Activated CD8-positive, alpha-beta memory T cell treated with anti-CD3 and anti-CD28 coated beads, Interleukin-2, amount 50 U/mL, for 4 hours (primary cell): ENCODE measurements around the gene PDSS2.

Experiments used
- DNase-seq: peaks from one replicate; pipeline ENCODE4 v3.0.0-alpha.2; 2020

The PDSS2 gene

DNA sequence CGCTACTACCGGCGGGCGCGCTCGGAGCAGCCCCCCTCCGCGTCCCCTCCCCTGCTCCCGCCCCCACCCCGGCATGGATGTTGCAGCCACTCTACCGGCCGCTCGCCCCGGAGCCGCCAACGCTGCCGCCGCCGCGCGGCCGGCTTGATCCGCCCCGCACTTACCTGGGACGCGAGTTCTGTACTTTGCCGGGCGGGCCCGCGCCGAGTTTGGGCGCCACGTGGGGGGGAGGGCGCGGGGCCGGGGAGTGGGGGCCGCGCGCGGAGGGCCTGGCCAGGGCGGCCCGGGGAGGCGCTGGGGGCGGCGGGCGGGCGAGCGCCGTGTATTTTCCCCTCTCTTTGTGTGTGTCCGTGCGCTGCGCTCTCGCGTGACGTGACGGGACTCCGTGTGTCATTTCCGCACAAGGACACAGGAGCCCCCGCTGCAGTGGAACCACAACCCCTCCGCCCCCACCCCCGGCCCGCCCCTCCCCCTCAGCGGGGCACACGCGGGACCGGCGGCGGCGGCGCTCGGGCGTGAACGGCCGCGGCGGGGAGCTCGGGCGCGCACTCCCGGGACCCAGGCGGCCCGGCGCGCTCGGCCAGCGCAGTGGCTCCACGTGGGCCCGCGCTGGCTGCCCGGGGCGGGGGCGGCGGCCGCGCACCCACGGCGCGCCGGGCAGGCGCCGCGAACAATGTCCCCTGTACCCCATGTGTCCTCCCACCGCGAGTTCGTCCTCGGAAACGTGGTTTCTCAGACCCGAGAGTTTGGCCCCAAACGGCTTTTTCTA lies 344.3 kb downstream of the PDSS2 start, which contains the start of gene BEND3:
TSS of gene BEND3 (minus strand) at position 590 of the 769 bp plus-strand sequence. CDS start 16,230 bp downstream, outside the sequence.
- DNase-seq = peak; percentile 72

DNA sequence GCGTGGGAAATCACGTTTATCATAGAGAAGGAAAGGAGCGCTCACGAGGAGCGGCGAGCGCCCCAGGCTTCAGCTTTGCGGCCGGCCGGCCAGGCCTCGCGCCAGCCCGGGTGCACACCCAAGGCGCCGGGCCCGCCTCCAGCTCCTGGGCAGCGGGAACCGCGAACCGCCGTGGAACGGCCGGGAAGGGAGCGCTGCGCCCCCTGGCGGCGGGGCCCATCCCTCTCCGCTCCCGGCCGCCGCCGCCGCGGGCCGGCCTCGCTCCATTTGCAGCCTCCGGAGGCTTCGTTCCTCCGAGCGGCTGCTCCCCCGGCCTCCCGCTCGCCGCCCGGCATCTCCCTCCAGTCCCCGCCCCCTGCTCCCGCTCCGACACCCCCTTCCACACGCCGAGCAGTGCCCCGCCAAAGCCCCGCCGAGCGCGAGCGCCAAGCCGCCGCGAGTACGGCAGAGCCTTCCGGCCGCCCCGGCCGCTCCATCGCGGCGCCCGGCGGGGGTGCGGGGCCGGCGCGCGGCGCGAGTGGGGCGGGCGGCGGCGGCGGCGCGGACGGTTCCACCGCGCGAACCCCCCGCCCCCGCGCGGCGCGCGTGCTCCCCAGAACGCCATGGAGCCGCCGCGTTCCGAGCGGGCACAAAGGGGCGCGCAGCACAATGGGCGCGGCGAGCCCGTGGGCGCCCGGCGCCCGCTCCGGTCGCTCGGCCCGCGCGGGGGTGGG lies 345.0 kb downstream of the PDSS2 start:
- DNase-seq = peak; percentile 74

DNA sequence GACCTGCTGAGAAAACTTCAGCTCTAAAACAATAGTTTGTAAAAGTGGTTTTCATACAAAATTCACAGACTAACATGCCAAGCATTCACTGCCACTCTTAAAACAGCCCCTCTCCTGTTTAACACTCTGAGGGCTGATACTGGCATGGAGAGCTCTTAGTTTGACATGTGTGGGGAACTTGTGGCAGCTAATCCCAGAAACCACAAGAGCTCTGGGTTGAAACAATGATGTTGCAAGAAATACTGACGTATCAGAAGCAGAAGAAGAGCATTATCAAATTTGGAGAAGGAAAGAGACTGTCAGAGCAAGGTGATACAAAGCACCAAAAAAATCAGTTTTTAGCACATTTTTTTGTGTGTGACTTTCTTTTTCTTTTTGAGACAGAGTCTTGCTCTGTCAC lies 349.2 kb downstream of the PDSS2 start:
- DNase-seq = no peak

DNA sequence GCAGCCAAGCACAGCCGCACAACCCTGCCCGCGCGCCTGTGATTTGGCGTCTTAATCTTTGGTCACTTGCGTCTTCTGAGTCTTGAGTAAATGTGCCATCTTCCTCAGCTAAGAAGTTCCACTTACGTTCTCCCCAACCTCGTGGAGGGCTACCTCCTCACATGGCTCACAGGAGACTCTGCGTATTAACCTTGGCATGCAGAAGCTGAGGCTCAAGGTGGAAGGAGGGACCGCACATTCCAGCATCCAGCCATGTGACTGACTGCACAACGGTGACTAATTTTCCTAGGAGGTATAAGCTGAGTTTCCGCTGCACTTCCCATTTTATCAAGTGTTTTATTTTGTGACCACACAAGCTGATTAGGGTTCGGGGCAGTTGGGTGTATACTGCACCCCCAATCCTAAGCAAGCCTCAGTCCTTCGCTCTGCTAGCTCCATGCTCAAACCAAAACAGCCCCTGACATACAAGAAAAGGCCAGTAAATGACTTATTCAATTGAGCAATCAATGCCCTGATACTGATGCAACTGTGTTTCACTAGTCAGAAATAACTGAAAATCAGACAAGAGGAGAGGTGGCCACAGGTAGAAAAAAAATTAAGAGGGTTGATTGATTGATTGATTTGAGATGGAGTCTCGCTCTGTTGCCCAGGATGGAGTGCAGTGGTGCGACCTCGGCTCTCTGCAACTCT lies 351.0 kb downstream of the PDSS2 start:
- DNase-seq = no peak

DNA sequence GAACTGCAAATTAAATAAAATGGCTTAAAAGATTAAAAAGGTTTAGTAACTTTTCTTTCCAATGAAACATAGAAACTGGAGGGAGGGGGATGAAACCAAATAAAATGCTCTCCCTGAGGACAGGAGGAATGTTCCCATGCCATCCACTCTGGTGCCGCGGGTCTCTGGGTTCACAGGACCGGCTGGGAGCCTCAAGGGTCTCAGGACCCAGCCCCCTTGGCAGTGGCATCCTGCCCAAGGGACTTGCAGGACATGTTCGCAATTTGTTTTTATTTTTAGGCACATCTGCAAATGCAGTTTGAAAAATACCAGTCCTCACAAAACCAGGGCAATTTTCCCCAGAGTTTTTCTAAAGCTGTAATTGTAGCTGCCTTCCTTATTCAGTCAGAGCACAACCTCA lies 351.6 kb downstream of the PDSS2 start:
- DNase-seq = no peak

DNA sequence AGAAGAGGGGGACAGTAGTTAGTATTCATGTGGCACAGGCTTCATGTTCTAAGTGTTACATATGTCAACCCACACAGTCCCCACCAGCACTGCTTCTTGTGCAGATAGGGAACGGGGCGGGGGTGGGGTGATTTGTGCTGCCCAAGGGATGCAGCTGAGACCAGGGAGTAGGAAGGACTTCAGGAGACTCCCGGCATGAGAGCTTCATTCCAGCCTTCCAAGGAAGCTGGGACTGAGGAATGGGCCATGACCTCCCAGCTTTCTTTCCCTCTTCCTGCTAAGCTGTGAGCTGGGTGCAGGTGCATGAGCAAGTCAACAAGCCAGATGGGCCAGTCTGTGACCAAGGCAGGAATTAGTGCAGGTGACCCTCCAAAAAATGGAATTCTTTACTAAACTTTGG lies 353.2 kb downstream of the PDSS2 start:
- no peak for DNase-seq

DNA sequence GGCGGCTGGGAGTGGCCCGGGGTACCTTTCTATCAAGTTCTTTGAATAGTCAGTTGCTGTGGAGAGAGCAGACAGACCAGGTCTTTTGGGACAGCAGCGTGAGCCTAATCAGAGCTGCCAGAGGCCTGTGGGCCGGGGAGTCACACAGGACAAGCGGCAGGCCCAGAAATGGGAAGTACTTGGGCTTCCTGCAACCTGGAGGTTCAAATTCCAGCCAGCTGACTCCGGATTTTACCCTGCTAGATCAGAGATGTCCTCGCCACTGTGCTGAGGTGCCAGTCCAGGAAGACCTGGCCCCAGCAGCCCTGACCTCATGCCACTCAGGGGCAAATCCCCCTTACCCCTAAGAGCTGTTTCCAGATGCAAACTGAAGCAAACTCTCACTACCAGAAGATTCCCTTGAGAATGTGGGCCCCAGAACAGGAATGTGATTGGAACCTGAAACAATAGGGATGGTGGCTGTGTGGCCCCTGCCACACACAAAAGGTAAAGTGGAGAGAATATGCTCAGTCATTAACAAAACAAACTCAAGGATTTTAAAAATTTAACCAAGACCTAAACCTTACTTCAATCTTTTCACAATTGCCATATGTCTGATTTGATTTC lies 353.8 kb downstream of the PDSS2 start:
- DNase-seq = no peak

DNA sequence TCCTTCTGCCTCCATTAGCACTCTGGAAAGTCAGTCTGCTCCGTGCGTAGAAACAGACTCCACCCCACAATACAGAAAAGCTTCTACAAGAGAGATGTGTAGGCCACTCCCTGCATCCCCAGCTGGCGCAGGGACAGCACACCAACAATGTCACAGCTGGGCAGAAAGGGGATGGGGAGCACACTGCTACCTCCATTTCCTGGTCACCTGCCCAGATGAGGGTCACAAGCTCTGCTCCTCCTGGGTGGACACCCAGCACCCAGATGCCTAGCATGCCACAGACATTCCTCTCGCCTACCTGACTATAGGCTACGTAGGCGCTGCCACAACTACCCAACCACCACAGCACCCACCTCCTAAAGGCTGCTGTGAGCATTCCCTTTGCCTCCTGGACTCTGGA lies 356.3 kb downstream of the PDSS2 start:
- DNase-seq = no peak
